Body of pancreas (tissue), 4 donors: ENCODE measurements around the gene SLC25A25.

Experiments used
- CTCF ChIP-seq, 7 experiments: fragments of 450-650 bp in 4 of 7; fragments of 200-600 bp in 3 of 7; sonication (generic) in 3 of 7; IDR thresholded peaks; one replicate each; pipeline ENCODE4 v1.5.1; 2016 to 2019; ENCODE audit warnings: antibody characterized with exemption in 7 of 7
- POLR2A ChIP-seq, 3 donors: fragments of 450-650 bp; IDR thresholded peaks; one replicate each; pipeline ENCODE4 v1.6.1; 2016; ENCODE audit warnings: antibody characterized with exemption in 3 of 3, mild to moderate bottlenecking in 2 of 3

GRCh38 chr9:128062846-128063831, 4.9 kb upstream of the SLC25A25 start:
- no peak for TF ChIP-seq CTCF (IDR thresholded peaks at IDR 0.05)
- TF ChIP-seq POLR2A (IDR thresholded peaks at IDR 0.05), result no peak
